ENCODE results near the gene DYNC2I2.
"Not testable (repeated sequence)": the region's sequence is repeated elsewhere in the genome, so short reads cannot be mapped to it uniquely, and the experiment has no call there.

DNA sequence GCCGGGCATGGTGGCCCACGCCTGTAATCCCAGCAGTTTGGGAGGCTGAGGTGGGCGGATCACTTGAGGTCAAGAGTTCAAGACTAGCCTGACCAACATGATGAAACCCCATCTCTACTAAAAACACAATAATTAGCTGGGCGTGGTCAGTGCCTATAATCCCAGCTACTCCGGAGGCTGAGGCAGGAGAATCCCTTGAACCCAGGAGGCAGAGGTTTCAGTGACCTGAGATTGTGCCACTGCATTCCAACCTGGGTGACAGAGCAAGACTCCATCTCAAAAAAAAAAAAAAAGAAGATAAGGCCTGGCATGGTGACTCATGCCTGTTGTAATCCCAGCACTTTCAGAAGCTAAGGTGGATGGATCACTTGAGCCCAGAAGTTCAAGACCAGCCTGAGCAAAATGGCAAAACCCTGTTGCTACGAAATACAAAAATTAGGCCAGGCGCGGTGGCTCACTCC, 9.9 kb upstream of the DYNC2I2 start:
- TF ChIP-seq, protein P1, sequence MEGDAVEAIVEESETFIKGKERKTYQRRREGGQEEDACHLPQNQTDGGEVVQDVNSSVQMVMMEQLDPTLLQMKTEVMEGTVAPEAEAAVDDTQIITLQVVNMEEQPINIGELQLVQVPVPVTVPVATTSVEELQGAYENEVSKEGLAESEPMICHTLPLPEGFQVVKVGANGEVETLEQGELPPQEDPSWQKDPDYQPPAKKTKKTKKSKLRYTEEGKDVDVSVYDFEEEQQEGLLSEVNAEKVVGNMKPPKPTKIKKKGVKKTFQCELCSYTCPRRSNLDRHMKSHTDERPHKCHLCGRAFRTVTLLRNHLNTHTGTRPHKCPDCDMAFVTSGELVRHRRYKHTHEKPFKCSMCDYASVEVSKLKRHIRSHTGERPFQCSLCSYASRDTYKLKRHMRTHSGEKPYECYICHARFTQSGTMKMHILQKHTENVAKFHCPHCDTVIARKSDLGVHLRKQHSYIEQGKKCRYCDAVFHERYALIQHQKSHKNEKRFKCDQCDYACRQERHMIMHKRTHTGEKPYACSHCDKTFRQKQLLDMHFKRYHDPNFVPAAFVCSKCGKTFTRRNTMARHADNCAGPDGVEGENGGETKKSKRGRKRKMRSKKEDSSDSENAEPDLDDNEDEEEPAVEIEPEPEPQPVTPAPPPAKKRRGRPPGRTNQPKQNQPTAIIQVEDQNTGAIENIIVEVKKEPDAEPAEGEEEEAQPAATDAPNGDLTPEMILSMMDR (IDR thresholded peaks at IDR 0.05): not testable (repeated sequence)
- not testable (repeated sequence) for TF ChIP-seq POLR2A (IDR thresholded peaks at IDR 0.05)

Measured in esophagus squamous epithelium (tissue), 4 donors.